Measurements from ENCODE around the gene SURF4. TPM values are rescaled to one million over a fixed set of nuclear protein-coding genes. Genes with fewer than 3 reads are reported as not detected.

The SURF4 gene
- total RNA-seq, 1 donor from 2014 or later = 169 TPM

DNA sequence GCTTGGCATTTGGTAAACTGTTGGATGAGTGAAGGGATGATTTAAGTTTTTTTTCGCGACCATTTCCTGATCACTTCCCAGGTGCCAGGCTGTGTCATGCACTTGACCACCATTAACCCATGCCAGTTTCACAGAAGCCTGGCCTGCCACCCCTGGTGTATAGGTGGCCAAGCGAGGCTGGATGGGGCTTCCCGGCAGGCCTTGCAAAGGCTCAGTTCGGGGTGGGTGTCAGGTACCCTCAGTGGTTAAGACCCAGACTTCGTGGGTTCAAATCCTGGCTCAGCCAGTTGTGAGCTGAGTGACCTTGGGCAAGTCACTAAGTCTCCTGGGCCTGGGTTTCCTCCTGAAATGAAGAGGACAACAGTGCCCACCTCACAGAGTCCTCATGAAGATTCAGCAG, 30.3 kb downstream of the SURF4 start:
- Mint-ChIP-seq H3K36me3 (ENCODE audit: low read depth, unreplicated experiment) (peaks cover 32% of the 10 kb centered on the region), H3K4me3 (ENCODE audit: unreplicated experiment) (no peak overlapping the region), H3K27ac (ENCODE audit: unreplicated experiment) (no peak overlapping the region), H3K4me1 (ENCODE audit: unreplicated experiment) (peaks cover 24% of the 10 kb centered on the region), H3K9me3 (ENCODE audit: unreplicated experiment) (no peaks in the 10 kb centered on the region), H3K27me3 (ENCODE audit: unreplicated experiment) (peaks cover 15% of the 10 kb centered on the region)
- DNase-seq (ENCODE audit: low spot score) = no peak
- TF ChIP-seq, protein P1, sequence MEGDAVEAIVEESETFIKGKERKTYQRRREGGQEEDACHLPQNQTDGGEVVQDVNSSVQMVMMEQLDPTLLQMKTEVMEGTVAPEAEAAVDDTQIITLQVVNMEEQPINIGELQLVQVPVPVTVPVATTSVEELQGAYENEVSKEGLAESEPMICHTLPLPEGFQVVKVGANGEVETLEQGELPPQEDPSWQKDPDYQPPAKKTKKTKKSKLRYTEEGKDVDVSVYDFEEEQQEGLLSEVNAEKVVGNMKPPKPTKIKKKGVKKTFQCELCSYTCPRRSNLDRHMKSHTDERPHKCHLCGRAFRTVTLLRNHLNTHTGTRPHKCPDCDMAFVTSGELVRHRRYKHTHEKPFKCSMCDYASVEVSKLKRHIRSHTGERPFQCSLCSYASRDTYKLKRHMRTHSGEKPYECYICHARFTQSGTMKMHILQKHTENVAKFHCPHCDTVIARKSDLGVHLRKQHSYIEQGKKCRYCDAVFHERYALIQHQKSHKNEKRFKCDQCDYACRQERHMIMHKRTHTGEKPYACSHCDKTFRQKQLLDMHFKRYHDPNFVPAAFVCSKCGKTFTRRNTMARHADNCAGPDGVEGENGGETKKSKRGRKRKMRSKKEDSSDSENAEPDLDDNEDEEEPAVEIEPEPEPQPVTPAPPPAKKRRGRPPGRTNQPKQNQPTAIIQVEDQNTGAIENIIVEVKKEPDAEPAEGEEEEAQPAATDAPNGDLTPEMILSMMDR (IDR thresholded peaks at IDR 0.05; ENCODE audit: unreplicated experiment) = no peak

DNA sequence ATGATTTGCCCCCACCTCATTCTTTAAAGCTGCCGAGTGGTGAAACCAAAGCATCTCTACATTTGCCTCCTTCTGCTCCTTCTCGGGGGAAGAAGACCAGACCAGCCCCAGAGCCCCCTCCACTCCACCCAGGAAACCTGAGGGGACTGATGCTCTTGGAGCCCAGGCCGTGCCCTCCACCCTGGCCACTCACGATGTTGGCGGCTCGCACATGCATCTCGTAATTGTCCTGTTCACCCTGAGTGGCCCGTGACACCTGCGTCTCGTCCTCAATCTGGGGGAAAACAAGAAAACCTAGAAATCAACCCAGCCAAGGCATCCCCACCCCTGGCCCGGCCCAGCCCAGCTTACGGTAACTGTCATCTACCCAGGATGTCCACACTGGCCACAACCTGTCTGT, 30.9 kb downstream of the SURF4 start:
- TF ChIP-seq, protein P1 (IDR thresholded peaks at IDR 0.05; ENCODE audit: unreplicated experiment) = no peak
- Mint-ChIP-seq H3K4me3 (ENCODE audit: unreplicated experiment) (peak overlapping the region; percentile 21), H3K27ac (ENCODE audit: unreplicated experiment) (no peak overlapping the region), H3K36me3 (ENCODE audit: low read depth, unreplicated experiment) (peaks cover 29% of the 10 kb centered on the region), H3K4me1 (ENCODE audit: unreplicated experiment) (peaks cover 25% of the 10 kb centered on the region), H3K27me3 (ENCODE audit: unreplicated experiment) (peaks cover 15% of the 10 kb centered on the region), H3K9me3 (ENCODE audit: unreplicated experiment) (no peaks in the 10 kb centered on the region)
- no peak for DNase-seq (ENCODE audit: low spot score)

DNA sequence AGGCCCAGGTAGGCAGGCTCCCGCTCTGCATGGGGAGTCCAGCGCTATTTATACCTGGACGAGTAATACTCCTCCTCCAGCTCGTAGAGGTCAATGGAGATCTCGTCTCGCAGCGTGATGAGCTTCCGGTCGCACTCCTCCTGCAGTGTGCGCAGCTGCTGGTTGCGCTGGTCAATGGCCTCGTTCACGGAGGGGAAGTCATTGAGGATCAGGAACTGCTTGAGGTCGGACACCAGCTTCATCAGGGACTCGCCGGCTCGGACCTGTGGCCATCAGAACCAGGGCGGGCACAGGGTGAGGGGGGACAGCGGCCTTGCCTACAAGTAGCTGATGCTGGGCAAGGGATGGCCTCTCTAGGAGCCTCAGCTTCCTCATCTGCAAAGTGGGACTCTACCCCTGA, 31.8 kb downstream of the SURF4 start:
- TF ChIP-seq, protein P1 (IDR thresholded peaks at IDR 0.05; ENCODE audit: unreplicated experiment) = no peak
- Mint-ChIP-seq H3K36me3 (ENCODE audit: low read depth, unreplicated experiment) (peaks cover 24% of the 10 kb centered on the region), H3K27ac (ENCODE audit: unreplicated experiment) (no peak overlapping the region), H3K27me3 (ENCODE audit: unreplicated experiment) (peaks cover 12% of the 10 kb centered on the region), H3K4me3 (ENCODE audit: unreplicated experiment) (no peak overlapping the region), H3K9me3 (ENCODE audit: unreplicated experiment) (no peaks in the 10 kb centered on the region), H3K4me1 (ENCODE audit: unreplicated experiment) (peaks cover 21% of the 10 kb centered on the region)
- DNase-seq (ENCODE audit: low spot score) = no peak

DNA sequence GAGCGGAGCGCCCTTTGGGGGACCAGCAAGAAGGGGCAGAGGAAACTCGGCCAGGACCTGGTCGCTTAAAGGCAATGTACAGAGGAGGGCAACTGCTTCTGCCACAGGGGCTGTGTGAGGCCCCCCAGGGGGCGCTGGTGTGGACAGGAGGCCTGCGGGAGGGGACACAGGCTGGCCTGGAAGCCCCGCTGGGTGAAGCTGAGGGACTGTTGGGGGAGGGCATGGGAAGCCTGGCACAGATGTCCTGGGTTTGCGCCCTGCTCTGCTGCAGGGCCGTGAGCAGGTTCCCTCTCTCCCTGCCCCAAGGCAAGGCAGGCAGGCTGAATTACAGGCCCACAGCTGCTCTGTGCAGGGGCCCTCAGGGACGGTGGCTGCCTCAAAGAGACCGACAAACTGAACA, 33.3 kb downstream of the SURF4 start:
- peak; percentile 51 for DNase-seq (ENCODE audit: low spot score)
- TF ChIP-seq, protein P1 (IDR thresholded peaks at IDR 0.05; ENCODE audit: unreplicated experiment) = no peak
- peaks cover 22% of the 10 kb centered on the region for H3K36me3 Mint-ChIP-seq (ENCODE audit: low read depth, unreplicated experiment)
- peaks cover 11% of the 10 kb centered on the region for H3K4me1 Mint-ChIP-seq (ENCODE audit: unreplicated experiment)
- peaks cover 8% of the 10 kb centered on the region for H3K27me3 Mint-ChIP-seq (ENCODE audit: unreplicated experiment)
- no peak overlapping the region for H3K27ac Mint-ChIP-seq (ENCODE audit: unreplicated experiment)
- H3K9me3 Mint-ChIP-seq (ENCODE audit: unreplicated experiment) = no peaks in the 10 kb centered on the region
- no peak overlapping the region for H3K4me3 Mint-ChIP-seq (ENCODE audit: unreplicated experiment)

DNA sequence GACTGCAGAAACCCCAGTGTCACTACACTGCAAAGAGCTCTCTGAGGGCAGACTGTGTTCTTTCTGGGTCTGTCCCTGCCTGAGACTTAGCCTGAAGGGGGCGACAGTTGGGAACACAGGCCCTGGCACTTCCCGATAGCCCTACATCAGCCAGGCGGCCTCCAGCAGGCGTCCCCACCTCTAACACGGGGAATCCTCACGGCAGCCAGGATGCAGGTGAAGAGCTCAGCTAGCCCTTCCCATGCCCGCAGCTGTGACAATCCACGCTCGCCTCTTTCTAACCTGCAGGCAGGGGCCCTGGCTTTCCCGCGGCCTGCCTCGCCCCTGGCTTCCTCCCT, 33.8 kb downstream of the SURF4 start:
- no peaks in the 10 kb centered on the region for H3K9me3 Mint-ChIP-seq (ENCODE audit: unreplicated experiment)
- TF ChIP-seq, protein P1 (IDR thresholded peaks at IDR 0.05; ENCODE audit: unreplicated experiment) = no peak
- H3K36me3 Mint-ChIP-seq (ENCODE audit: low read depth, unreplicated experiment) = peaks cover 21% of the 10 kb centered on the region

More for the DNA sequence above, 33.8 kb downstream of the SURF4 start:
- peaks cover 10% of the 10 kb centered on the region for H3K4me1 Mint-ChIP-seq (ENCODE audit: unreplicated experiment)
- H3K4me3 Mint-ChIP-seq (ENCODE audit: unreplicated experiment) = no peak overlapping the region
- peak; percentile 41 for DNase-seq (ENCODE audit: low spot score)
- H3K27ac Mint-ChIP-seq (ENCODE audit: unreplicated experiment) = no peak overlapping the region
- peaks cover 8% of the 10 kb centered on the region for H3K27me3 Mint-ChIP-seq (ENCODE audit: unreplicated experiment)

Data from endothelial cell (in vitro differentiated cells).